GM21367 (cell line): ENCODE results near the gene UVRAG.
"Not testable (repeated sequence)": the region's sequence is repeated elsewhere in the genome, so short reads cannot be mapped to it uniquely, and the experiment has no call there.

Experiments
- ATAC-seq: cut with Tn5 transposase; IDR thresholded peaks from one replicate; pipeline ENCODE4 v1.9.1; 2021; ENCODE audit not compliant: unreplicated experiment

The UVRAG gene

GRCh38 chr11:75946531-75947530 is 131.8 kb downstream of the UVRAG start:
- ATAC-seq = no peak

GRCh38 chr11:75949023-75949672 is 134.1 kb downstream of the UVRAG start:
- ATAC-seq = no peak

GRCh38 chr11:75950141-75950540 is 135.1 kb downstream of the UVRAG start:
- ATAC-seq = no peak

- no peak for ATAC-seq
Observed at GRCh38 chr11:75954039-75954438, 139.0 kb downstream of the UVRAG start.

DNA sequence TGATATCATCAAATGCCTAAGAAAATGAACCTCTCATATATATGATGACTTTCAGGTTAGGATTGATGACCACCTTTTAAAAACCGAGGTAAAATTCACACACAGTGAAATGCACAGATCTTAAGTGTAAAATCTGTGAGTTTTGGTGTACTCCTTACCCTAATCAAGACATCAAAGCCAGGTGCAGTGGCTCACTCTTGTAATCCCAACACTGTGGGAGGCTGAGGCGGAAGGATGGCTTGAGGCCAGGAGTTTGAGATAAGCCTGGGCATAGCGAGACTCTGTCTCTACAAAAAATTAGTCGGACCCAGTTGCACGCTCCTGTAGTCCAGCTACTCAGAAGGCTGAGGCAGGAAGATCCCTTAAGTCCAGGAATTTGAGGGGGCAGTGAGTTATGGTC is 140.4 kb downstream of the UVRAG start:
- ATAC-seq = no peak

GRCh38 chr11:75959540-75959939 is 144.5 kb downstream of the UVRAG start:
- no peak for ATAC-seq

GRCh38 chr11:75964071-75964470 is 149.1 kb downstream of the UVRAG start:
- no peak for ATAC-seq

- ATAC-seq = no peak
Observed at GRCh38 chr11:75966537-75967287, 151.7 kb downstream of the UVRAG start.

GRCh38 chr11:75968021-75968625 is 153.1 kb downstream of the UVRAG start:
- no peak for ATAC-seq

- no peak for ATAC-seq
Observed at GRCh38 chr11:75969626-75970308, 154.8 kb downstream of the UVRAG start.

- ATAC-seq = not testable (repeated sequence)
Observed at GRCh38 chr11:75973710-75974109, 158.7 kb downstream of the UVRAG start.

DNA sequence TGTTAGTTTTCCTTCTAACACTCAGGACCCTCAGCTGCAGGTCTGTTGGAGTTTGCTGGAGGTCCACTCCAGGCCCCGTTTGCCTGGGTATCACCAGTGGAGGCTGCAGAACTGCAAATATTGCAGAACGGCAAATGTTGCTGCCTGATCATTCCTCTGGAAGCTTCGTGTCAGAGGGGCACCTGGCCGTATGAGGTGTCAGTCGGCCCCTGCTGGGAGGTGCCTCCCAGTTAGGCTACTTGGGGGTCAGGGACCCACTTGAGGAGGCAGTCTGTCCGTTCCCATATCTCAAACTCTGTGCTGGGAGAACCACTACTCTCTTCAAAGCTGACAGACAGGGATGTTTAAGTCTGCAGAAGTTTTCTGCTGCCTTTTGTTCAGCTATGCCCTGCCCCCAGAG is 164.1 kb downstream of the UVRAG start:
- not testable (repeated sequence) for ATAC-seq

GRCh38 chr11:75979479-75980027 is 164.5 kb downstream of the UVRAG start:
- not testable (repeated sequence) for ATAC-seq

DNA sequence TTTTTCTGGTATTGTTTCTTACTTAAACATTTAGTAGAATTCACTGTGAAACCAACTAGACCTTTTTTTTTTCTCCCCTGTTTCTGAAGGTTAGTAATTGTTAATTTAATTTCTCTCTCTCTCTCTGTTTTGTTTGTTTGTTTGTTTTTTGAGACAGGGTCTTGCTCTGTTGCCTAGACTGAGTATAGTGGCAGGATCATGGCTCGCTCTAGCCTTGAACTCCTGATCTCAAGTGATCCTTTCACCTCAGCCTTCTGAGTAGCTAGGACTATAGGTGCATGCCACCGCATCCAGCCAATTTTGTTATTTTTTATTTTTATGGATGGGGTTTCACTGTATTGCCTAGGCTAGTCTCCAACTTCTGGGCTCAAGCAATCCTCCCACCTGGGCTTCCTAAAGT is 165.0 kb downstream of the UVRAG start:
- no peak for ATAC-seq

GRCh38 chr11:75981546-75981945 is 166.5 kb downstream of the UVRAG start:
- no peak for ATAC-seq

GRCh38 chr11:75982309-75982708 is 167.3 kb downstream of the UVRAG start:
- no peak for ATAC-seq

- no peak for ATAC-seq
Observed at GRCh38 chr11:75986966-75987365, 172.0 kb downstream of the UVRAG start.

GRCh38 chr11:75993126-75993525 is 178.1 kb downstream of the UVRAG start:
- ATAC-seq = no peak

GRCh38 chr11:75994616-75995015 is 179.6 kb downstream of the UVRAG start:
- no peak for ATAC-seq
